Posterior vena cava (tissue), 2 donors: Measurements from ENCODE around the gene CYRIA. TPM values are rescaled to one million over a fixed set of nuclear protein-coding genes. Genes with fewer than 3 reads are reported as not detected.

Source experiments
- DNase-seq: peaks from one replicate; pipeline ENCODE4 v3.0.0-alpha.2; 2020; ENCODE audit warnings: low spot score
- intact Hi-C, 2 donors: fragments of 100-400 bp; cut with DNase I; formaldehyde crosslinking; loops; one replicate each; pipeline versions ENCODE4 v1.14.1 to v1.14.2; 2022 to 2023
- total RNA-seq, 2 donors: library from RNA; stranded (reverse); fragmentation: NEBNext Ultra II Directional; extraction: Animal tissue kit (Norgen Biotek cat#: 25700); gene quantifications; one replicate each; pipeline ENCODE4 v1.2.1, GENCODE V29; 2021
- donor health status: DM: yes; HTN: yes; CAD: no.
- donor health status: DM: yes; HTN: yes; CAD: no.

CYRIA gene
- total RNA-seq, 2 donors from 2014 or later: 22.3 to 23.5 TPM

DNA sequence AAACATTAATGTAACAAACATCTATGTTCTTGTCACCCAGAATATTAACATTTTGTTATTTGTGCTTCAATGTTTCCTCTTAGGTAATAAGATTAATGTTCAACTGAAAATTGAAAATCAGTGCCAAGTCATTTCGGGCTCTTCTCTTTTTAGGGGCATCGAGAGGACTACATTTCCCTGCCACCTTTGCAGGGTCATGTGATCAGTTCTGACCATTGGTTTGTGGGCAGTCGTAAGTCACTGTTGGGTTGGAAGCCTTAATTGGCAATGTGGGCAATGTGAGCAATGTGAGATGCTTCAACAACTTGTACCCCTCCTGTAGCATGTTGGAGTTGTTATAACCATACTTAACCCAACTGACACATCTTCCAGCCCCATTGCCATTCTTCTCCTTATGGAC, 10.1 kb upstream of the CYRIA start:
- no peak for DNase-seq
- intact Hi-C loops: no loop called here

DNA sequence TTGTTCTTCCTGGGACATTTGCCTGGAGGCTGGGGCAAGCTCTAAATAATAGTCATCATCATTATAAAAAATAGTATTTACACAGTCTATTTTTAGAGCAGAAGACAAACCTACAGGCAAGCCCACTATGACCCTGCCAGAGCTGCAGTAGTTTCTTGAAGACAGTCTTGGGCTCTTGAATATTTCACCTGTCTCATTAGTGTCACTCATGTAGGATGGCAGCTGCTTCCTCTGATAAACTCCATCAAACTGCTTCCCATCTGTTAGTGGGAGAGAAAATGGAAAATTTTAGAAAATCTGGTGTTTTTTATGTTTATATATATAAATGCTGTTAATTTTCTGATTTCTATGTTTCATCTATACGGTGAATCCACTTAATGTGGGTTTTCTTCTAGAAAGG, 8.5 kb upstream of the CYRIA start:
- intact Hi-C loops: no loop called here
- DNase-seq: no peak

DNA sequence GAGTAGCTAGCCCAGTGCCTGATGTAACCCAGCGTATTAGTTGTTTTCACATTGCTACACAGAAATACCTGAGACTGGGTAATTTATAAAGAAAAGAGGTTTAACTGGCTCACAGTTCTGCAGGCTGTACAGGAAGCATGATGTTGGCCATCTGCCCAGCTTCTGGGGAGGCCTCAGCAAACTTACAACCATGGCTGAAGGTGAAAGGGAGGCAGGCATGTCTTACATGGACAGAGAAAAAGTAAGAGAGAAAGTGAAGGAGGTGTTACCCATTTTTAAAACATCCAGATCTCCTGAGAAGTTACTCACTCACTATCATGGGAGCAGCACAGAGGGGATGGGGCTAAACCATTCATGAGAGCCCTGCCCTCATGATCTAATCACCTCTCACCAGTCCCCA, 6.1 kb upstream of the CYRIA start:
- intact Hi-C loops: no loop called here
- DNase-seq: no peak

DNA sequence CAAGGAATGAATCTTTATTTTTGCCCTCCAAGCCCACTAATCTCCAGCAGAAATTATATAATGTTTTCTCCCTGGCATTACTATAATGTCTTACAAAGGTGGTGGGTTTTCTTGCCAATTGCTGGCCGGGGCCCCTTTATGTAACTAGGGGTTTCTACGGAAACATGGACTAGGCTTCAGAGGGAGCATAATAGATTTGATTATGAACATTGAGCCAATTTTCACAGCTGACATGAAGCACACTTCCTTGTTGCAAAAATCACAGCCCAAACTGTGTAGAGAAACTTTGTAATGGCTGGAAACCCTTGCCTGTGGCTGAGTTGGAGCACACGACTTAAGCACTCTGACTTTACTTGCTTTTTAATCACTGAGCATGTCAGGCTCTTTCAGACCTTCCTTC, 3.8 kb upstream of the CYRIA start:
- intact Hi-C loops: no loop called here
- no peak for DNase-seq

DNA sequence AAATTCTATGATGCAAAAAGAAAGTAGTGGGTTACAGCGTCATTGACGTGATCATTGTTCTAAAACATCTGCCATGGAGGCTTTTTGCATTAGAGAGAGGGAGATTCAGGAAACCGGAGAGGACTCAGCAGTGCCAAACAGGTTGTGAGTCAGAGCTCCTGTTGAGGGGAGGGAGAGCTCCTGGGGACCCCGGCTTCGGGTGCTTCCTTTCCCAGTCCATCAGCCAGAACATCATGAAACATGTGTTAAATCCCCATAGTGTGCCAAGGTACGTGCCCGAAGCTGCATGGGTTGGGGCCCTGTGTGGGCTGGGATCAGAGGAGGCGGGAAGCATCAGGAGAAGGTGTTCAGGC, 791 bp upstream of the CYRIA start:
- no peak for DNase-seq
- intact Hi-C loops: no loop called here

DNA sequence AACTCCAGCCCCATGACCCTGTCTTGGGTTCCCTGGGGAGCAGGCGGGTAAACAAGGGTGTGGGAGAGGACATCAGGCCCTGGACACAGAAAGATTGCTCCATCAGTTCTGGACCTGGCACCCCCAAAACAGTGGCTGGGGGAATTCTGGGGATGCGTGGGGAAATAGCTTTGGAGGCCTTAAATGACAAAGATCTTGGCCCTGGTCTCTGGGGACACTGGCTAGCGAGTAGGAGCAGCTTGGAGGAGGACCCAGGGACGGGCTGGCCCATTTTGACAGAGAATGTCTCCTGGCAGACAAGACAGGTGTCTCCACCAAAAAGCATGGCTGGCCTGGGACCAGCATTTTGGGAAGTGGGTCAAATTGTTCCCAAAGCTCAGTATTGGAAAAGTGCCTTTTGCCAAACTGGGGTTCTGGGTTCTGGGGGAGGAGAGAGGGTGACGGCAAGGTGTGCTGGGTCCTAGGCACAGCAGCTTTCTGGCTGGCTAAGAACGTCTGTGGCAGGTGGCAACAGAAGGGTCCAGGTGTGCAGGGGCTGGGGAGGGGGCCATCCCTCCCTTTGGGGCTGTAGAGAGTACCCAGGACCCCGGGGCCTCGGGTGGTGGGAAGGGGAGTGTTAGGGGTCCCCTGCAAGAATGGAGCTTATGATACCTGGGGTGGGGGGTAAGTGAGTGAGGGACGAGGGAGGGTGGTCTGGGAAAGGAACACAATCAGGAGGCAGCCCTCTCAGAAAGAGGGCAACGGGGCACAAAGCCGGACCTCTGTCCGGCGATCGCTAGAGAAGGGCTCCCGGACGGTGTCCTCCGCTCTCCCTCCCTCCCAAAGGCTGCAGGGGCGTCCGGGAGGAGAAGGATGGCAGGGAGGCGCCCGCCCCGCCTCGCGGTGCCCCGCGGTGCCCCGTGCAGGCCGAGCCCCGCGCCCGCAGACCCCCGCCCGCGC, 556 bp downstream of the CYRIA start:
- intact Hi-C loops: no loop called here
- DNase-seq: no peak

DNA sequence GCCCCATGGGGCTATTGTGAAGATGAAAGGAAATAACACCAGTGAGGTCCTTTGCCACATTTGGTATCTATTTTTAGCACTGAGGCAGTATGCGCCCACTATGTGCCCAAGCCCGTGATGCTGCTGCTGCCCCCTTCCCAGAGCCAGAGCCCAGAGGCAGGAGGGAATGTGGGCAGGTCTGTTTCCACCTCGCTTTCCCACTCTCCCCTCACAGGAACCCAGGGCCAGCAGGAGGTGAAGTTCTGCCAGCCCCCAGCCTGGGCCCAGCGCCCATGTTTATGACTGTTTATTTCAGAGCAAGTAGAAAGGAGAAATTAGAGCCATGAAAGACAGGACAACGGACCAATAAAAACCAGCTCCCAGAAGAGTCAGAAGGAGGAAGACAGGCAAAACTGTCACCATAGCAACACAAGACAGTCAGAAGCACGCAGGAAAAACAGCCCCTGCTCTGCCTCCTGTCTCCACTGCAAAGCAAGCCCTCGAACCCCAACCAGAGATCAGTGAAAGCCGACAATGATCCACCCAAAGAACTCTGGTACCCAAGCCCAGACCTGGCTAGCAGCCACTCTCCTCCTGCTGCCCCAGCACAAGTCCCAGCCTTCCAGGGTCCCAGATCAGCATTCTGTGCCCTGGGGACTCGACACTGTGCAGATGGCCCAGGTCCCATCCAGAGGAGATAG, 1.4 kb downstream of the CYRIA start:
- DNase-seq: no peak
- intact Hi-C loops: no loop called here

DNA sequence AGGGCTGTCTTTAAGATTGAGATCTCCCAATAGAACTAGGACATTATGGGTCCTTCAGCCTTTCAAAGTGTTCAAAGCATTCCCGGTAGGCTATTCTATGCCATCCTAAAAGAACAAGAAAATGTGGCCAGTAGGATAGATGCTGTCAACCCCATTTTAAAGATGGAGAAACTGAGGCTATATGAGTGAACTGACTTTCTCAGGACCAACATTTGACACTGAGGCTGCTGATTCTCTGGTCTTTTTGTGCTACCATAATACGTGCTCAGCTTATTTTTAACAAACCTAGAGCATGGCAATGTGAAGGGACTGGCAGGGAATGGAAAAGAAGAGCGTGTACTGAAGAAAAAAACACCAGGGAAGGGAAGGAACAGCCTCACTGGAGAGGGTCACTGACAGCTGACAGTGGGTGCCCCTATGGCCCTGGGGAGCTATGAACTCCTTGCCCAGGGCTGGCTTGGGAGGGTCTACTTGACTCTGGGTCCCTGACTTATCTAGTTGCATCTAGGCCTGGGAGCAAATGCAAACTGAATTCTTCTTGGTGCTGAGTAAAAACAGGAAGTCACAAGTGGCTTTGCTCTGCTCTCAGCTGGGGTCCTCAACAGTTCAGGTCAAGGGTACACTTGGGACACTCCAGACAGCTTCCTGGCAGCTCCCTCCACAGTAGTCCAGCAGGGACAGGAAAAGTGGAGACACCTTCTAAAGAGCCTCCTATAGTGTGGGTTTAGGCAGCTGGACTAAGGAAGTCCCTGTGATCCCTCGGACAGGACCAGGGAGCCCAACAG, 2.3 kb downstream of the CYRIA start:
- DNase-seq: no peak
- intact Hi-C loops: no loop called here

DNA sequence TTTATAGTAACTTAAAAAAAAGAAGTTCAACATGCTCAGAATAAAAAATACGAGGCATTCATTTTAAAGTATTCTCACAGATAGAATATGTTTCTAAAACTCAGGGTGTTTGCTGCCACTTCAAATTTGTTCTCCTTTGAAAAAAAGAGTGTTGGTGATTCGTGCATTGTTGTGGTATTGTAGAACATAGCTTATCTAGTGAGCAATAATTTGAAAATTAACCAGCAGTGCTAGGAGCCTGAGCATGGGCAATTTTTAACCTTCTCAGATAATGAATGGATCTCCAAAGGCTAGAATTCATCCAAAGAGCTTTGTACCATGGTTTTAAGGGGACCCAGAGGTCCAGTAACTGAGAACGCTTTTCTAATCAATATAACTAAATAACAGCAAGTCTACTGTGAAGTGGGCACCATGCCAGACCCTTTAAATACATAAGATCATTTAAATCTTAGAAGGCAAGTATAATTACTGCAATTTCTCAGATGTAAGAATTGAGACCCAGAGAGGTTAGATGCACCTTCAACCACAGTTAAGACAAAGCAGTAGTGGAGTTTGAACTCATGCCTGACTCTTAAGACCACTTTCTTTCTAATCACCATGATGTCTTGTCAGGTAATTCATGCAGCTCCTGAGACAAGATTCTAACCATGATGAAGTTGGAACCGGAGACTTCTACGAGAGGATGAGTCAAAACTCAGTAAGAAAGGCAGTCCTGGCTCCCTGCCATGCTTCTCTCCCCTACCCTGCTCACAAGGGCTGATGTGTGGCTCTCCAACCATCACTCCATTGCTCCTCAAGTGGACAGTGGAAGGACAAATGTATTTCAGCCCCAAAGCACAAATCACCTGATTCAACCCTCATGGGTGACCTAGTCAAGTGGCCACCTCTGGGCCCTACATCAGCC, 3.4 kb downstream of the CYRIA start:
- peak; percentile 84 for DNase-seq
- intact Hi-C loops: no loop called here

DNA sequence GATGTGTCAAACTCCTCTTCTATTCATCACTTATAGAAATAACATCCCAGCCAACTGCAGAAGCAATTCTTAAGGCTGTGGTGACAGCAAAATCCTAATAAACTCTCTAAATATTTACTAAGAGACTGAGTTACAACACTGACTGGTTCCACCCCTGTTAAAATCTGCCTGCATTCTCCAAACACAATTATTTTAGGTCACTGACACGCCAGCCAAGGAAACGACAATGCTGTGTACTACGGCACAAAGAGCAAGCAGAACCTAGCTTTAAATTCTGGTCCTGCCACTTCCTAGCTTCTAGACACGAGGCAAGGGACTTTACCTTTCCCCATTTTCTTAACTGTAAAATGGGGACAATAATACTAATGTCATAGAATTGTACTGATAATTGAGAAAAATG, 4.1 kb downstream of the CYRIA start:
- intact Hi-C loops: no loop called here
- no peak for DNase-seq

DNA sequence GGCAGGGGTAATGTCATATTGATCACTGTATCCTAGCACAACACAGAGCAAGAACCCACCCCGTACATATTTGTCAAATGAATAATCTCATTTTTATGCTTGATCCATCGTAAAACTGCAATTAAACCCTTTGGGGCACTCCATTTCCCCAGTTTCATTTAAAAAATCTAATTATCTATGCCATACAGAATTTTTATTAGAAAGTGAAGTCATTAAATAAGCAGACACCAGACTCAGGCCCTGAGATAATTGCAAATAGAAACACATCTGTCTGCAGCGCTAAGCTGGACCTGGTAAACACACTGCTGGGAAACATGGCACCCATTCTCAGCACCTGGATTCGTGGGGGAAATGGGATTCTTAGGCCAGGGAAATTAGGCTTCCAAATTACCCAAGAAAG, 5.1 kb downstream of the CYRIA start:
- intact Hi-C loops: no loop called here
- DNase-seq: no peak

DNA sequence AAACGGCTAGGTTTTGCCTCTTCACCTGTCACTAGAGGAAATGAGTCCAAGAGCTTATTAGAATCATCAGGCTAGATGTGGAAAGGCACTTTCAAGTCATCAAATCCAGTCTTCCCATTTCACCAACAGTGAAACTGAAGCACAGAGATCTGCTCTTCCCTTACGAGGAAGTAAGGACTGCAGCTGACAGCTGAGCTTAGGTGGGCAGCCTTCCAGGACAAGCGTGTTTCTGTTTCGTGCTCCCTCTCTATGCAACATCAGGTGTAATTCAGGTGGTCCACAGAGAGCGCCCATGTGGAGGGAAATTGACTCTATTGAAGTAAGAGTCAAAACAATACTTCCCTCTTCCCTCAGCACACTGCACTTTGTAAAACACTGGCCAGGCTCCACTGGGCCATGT, 5.5 kb downstream of the CYRIA start:
- intact Hi-C loops: no loop called here
- DNase-seq: no peak

DNA sequence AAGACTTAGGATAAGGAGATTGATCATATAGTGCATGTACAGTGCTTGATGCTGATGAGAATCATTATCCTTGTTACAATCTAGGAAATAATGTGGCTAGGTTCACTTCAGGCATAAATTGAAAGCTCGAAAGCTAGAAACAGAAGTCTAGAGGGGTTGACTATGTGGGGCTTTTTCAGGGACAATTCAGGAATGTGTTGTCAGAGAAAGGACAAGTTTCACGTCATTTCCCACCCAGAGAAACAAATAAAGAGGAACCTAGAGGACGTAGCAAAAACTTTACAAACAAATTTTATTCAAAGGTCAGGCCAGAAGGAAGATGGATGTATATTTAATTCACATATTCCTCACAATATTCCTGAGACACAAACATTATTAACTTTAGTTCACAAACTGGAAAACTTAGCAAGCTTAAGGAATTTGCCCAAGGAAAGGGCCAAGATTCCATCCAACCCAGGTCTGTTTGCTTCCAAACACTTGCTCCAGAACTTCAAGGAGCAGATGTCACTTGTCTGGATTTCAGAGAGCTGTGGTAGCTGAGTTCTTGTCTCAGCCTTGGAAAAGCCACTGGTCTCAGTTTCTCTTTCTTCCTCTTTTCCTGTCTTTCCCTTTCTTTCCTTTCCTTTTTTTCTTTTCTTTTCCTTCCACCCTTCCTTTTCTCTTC, 7.4 kb downstream of the CYRIA start:
- intact Hi-C loops: loop anchor here in 1 of 2 donors (10.0 kb wide), 1 partner anchor 67 kb away; no protein-coding TSS in a partner anchor

DNA sequence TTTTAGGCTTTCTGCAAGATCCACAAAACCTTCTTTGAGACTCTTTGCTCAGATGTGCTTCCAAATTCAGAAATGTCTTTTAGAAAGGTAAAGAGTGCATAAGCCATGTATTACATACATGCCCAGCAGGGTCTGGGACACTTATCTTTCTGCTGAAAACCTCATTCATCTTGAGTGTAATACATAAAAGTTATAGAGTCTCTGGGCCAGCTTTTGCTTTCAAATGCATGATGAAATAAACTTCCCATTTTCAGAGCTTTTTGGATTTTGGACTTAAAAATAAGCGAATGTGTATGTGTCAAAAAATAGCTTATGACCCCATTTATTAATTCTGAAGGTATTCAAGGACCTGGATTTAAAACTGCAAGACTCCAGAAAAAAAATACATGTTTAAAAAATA, 8.0 kb downstream of the CYRIA start:
- no peak for DNase-seq
- intact Hi-C loops: loop anchor here in 1 of 2 donors (10.0 kb wide), 1 partner anchor 67 kb away; no protein-coding TSS in a partner anchor

More for the DNA sequence above, 7.4 kb downstream of the CYRIA start:
- no peak for DNase-seq

DNA sequence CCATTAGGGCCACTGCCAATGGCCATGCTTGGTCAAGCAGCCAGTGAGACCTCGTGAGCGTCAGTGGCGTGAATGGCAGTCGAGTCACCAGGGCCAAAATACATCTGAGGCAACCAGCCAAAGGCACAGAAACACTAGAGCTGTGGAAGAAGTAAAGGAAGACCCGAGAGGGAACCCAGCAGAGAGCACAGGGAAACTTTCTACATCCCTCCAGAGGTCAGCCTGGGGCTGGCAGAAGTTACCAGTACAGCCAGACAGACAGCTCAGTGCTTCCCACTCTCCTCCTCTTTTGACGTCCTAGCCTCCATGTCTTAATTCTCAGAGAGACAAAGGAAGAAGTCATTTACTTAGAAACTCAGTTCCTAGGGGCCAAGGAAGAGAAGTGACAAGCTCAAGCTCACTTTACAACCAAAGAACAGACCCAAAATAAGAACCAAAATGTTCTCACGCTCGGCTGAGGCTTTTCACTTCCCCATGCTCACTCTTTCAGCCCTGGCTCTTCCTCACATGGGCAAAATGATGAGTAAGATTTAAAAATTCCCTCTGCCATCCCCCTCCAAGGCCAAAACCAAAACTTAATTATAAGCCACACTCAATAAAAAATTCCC, 8.7 kb downstream of the CYRIA start:
- DNase-seq: peak; percentile 90
- intact Hi-C loops: loop anchor here in 1 of 2 donors (10.0 kb wide), 1 partner anchor 68 kb away; no protein-coding TSS in a partner anchor

DNA sequence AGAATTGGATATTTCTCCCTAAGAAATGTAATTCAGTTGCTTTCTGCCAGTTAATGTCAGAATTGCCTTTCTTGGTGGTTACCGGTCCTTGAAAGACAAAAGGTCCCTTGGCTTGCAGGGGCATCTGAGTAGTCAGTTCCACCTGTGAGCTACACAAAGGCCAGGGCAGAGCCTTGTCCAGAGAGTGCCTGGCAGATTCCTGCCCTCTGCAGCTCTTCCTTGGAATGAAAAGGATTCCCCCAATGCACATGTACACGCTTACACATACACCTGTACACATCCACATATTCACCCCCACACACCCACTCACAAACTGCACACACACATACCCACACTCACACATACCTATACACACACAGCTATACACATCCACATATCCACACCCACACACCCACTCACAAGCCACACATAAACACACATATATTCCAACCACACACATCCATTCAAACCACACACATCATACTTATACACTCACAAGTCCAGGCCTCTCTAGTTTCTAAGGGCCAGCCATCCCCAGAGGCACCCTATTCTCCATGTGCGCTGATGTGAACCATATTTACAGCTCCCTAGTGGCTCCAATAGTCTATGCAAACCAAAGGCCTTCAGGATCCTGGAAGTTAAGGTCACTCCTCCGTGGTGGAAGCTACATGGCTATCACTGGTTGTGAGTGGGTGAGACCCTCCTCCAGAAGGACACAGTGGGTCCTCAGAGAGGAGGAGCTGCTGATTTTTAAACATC, 9.6 kb downstream of the CYRIA start:
- intact Hi-C loops: loop anchor here in 1 of 2 donors (10.0 kb wide), 1 partner anchor 69 kb away; no protein-coding TSS in a partner anchor
- no peak for DNase-seq

DNA sequence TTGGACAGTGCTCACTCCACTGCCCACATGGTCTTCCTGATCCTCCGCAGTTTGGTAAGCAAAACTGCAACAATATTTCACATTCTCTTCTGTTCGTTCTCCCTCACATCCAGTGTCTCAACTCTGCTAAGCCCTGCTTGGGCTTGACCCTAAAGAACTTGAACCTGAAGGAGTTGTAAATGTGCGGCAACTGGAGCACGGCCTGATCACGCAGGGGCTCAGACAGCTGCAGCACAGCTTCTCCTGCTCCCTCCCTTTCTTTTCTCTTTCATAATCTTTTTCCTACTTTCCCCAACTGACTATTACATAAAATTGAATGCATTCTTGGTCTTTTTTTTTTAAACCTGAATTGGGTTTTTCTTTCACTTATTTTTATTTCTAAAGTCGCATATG, 10.2 kb downstream of the CYRIA start:
- DNase-seq: no peak
- intact Hi-C loops: loop anchor here in 1 of 2 donors (10.0 kb wide), 1 partner anchor 69 kb away; no protein-coding TSS in a partner anchor
